HG03280 (cell line): ENCODE results near the gene CHCHD6.
"Not testable (repeated sequence)": the region's sequence is repeated elsewhere in the genome, so short reads cannot be mapped to it uniquely, and the experiment has no call there.

Source experiments
- ATAC-seq: cut with Tn5 transposase; IDR thresholded peaks from one replicate; pipeline ENCODE4 v1.9.1; 2021; ENCODE audit warnings: mild to moderate bottlenecking, moderate library complexity; ENCODE audit not compliant: unreplicated experiment

Gene CHCHD6

GRCh38 chr3:126765187-126766069 lies 61.4 kb downstream of the CHCHD6 start:
- no peak for ATAC-seq

DNA sequence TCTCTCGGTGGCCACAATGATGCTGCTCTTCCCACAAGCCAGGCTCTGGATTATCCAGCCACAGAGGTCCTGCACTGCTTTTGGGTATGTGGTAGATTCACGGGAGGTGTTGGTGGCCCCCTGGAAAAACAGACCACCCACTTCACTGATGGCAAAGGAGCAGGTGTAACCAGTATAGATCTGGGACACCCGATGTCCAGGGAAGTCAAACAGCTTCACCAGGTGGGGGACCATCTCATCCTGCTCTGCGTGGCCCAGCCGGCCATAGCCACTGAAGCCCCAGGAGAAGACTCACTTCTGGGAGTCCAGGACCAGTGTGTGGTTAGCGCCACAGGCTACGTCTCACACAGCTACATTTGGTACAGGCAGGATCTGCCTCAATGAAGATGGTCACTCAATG lies 62.6 kb downstream of the CHCHD6 start:
- ATAC-seq = no peak

DNA sequence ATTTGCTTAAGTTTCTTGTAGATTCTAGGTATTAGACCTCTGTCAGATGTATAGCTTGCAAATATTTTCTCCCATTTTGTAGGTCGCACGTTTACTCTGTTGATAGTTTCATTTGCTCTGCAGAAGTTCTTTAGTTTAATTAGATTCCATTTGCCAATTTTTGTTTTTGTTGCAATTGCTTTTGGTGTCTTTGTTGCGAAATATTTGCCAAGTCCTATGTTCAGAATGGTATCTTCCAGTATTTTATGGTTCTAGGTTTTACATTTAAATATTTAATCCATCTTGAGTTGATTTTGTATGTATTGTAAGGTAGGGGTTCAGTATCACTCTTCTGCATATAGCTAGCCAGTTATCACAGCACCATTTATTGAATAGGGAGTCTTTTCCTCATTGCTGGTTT lies 64.9 kb downstream of the CHCHD6 start:
- ATAC-seq = no peak

GRCh38 chr3:126770096-126770495 lies 66.1 kb downstream of the CHCHD6 start:
- ATAC-seq = no peak

DNA sequence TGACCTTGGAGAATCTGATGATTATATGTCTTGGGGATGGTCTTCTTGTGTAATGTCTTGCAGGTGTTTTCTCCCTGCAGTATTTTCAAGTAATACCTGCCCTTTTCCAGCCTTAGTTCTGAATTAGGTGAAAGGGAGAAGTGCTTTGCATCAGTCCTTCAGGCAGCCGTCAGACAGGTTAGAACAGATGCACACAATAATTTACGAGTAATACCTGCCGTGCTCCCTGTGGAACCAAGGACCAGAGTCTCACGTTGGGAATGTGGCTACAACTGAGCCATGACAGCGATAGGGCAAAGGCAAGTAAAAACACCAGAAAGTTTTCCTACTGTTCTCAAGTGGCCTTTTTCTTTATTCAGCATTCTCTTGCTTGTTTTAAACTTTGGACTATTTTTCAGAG lies 69.1 kb downstream of the CHCHD6 start:
- no peak for ATAC-seq

DNA sequence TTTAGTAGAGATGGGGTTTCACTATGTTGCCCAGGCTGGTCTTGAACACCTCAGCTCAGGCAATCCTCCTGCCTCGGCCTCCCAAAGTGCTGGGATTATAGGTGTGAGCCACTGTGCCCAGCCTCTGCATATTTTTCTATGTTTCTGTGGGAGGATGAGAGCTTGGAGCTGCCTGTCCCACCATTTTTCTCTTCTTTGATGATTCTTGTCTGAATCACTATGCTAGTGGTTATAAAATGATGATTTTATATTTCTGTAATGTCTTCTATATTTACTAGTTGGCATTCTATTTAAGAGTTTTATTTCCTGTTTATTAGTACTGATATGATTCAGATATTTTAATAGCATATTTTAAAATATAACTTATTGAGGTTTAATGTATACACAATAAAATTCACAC lies 69.7 kb downstream of the CHCHD6 start:
- ATAC-seq = no peak

GRCh38 chr3:126777366-126777765 lies 73.3 kb downstream of the CHCHD6 start:
- no peak for ATAC-seq

DNA sequence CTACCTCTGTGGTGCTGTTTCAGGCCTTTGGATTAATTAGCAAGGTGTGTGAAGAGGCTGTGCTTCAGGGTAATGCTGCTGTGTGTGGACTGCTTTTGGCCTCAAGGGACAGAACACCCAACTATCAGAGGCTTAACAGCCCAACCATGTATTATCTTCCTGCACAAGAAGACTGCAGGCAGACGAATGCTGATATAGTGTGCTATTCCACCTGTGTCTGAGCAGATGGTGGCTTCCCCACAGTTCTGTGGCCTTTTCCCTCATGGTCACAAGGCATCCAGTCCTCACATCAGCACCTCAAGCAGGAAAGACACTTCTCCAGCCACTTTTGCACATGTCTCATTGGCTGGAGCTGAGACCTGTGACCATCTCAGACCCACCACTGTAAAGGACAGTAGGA lies 76.6 kb downstream of the CHCHD6 start:
- ATAC-seq = no peak

DNA sequence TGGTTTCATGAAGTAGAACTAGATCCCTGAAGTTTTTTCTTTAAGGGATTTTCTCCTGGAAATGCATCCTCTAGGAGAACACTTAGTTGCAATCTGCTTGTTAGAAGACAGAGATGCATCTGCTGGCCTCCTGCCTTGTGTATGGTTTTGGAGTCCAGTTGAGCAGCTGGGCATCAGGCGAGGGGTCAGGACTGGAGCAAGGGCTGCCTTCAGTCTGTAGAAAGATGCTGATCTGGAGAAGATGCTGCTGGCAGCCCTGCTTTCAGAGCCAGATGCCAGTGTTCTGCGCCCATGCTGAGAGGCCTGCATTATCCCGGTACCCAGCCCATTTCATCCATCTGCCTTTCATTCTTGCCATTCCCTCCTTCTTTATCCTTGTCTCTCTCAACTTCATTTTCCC lies 77.4 kb downstream of the CHCHD6 start:
- no peak for ATAC-seq

GRCh38 chr3:126781889-126782491 lies 78.0 kb downstream of the CHCHD6 start:
- ATAC-seq = no peak

DNA sequence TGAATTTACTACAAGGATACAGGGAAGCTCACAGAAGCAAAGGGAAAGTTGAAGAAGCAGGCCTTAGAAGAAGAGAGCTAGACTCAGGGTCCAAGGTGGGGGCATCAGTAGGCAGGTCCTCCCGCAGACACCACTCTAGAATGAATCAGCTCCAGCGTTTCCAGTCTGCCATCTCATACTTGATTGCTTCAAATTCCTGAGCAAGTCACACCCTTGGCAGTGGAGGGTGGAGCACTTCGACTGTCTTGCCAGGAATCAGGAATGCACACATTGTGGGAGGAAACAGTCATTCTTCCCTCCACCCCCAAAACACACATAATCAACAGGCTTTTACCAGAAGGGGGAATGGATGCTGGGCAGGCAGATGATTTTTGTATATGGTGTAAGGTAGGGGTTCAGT lies 78.5 kb downstream of the CHCHD6 start:
- ATAC-seq = no peak

DNA sequence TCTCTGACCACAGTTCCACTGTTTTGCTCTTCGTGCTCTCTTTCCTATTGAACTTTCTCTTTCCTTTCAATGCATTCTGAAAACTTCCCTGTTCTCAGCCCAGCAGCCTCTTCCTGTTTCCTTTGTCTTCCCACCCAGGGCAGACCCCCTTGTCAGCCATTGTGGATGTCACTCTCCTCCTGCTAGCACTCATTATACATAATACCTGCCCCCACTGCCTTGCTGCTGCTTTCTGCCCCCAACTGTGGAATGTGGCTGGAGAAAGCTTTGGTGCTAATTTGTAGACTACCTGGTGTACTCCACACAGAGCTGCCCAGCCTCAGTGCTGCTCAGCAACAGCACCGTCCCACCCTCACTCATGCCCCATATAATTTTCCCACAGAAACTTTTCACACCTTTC lies 80.2 kb downstream of the CHCHD6 start:
- ATAC-seq = no peak

GRCh38 chr3:126791320-126791719 lies 87.3 kb downstream of the CHCHD6 start:
- not testable (repeated sequence) for ATAC-seq

- no peak for ATAC-seq
These were observed 89.0 kb downstream of the CHCHD6 start for GRCh38 chr3:126792998-126793397.

- ATAC-seq = no peak
These were observed 93.5 kb downstream of the CHCHD6 start for GRCh38 chr3:126797563-126797962.

DNA sequence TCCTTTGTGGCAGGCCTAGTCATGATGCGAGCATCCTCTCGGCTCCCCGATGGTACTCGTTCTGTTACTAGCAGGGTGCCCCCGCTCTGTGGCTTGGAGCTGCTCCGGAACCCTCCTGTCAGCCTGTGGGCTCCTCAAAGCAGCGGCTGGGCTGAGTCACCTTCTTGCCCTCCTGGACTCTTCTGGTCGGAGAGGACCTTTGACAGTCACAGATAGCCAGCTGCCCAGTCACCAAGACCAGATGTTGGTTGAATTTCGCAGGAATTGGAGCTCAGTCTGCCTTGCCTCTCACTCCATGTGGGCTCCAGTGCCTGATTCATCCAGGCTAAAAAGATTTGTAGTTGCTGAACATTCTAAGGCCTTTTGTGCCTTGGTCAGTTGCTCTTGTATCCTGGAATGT lies 94.5 kb downstream of the CHCHD6 start:
- ATAC-seq = no peak

- ATAC-seq = no peak
These were observed 95.1 kb downstream of the CHCHD6 start for GRCh38 chr3:126799099-126799498.

- not testable (repeated sequence) for ATAC-seq
These were observed 97.3 kb downstream of the CHCHD6 start for GRCh38 chr3:126801312-126801711.

DNA sequence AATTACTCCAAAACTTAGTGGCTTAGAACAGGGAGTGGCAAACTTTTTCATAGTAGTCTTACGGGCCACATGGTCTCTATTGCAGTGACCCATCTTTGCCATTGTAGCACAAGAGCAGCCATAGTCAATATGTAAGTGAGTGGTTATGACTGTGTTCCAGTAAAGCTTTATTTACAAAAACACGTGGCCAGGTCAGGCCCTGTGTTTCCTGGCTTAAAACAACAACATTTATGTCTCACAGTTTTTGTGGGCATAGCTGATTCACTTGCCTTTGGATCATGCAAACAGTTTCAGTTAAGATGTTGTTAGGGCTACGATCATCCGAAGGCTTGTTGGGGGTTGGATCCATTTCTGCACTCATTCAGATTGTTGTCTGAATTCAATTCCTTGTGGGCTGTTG lies 103.8 kb downstream of the CHCHD6 start:
- no peak for ATAC-seq

- no peak for ATAC-seq
These were observed 107.5 kb downstream of the CHCHD6 start for GRCh38 chr3:126811530-126811929.

DNA sequence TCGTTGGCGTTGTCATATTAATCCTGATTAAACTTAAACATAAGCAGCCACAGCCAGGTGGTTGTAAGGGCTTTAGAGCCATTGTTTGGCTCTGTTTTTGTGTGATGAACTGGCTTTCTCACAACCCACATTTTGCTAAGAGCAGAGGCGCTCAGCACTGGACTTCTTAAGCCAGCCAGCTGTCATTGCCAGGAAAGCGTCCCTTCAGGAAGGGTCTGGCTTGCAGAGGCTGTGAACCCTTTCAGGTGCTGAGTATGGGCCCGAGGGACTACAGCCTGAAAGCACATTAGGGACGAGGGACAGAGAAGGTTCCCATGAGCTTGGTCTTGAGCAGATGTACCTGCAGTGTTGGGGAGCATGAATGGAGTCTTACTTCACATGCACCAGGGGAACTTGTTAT lies 112.3 kb downstream of the CHCHD6 start:
- ATAC-seq = no peak

DNA sequence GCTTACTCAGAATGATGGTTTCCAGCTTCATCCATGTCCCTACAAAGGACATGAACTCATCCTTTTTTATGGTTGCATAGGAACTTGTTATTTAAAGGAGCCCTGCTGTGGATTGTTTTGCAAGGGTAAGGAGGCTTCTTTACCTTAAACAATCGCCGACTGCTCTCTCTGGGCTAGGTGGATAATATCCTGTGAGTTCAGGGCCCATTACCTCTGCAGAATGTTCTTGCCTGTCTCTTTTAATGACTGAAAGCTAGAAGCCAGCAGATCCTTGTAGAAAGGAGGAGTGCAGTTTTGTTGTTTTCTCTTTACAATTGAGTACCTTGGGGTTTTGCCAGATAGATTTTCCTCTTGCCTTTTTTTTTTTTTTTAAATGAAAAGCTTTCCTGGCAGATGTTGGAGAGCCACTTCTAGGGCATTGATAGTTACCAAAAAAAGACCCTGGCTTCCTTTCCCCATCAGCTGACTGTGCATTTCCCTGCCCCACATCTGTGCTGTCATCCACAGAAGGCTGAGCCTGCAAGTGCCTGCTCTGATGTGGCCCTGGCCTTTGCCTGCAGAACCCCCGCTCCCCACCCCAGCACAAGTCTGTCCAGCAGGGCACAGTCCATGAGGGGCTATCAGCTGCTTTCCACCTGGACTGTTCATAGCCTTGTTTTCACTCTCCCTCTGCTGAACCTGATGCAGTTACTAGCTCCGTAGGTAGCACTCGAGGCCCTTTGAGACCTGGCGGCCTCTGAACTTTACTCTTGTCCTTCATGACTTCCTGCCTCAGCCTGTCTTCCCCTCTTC lies 113.1 kb downstream of the CHCHD6 start:
- no peak for ATAC-seq
